Neural cell (in vitro differentiated cells): ENCODE results near the gene CCNB1IP1. TPM values are rescaled to one million over a fixed set of nuclear protein-coding genes. Genes with fewer than 3 reads are reported as not detected.

Experiments
- H2AFZ ChIP-seq: fragments of 200-600, 300-800 bp; sonication (generic), shearing (Covaris generic); 2 replicates; pipeline ENCODE4 v1.6.0; 2014; ENCODE audit warnings: low read depth, mild to moderate bottlenecking, antibody characterized with exemption, low read length, moderate library complexity
- H3F3A ChIP-seq: fragments of 200-600 bp; shearing (Covaris generic); 2 replicates; pipeline ENCODE4 v1.6.1; 2016; ENCODE audit warnings: mild to moderate bottlenecking, moderate library complexity, mixed read lengths, antibody characterized with exemption, low read length; ENCODE audit not compliant: insufficient read depth, poor library complexity, severe bottlenecking
- H3K27ac ChIP-seq: fragments of 200-600, 300-800 bp; sonication (generic), shearing (Covaris generic); 2 replicates; pipeline ENCODE4 v1.5.1; 2014; ENCODE audit warnings: mild to moderate bottlenecking, low read length, moderate library complexity
- H3K27me3 ChIP-seq: fragments of 300-800, 200-600 bp; sonication (generic), shearing (Covaris generic); 2 replicates; pipeline ENCODE4 v1.6.0; 2014; ENCODE audit warnings: mild to moderate bottlenecking, low read depth, low read length, moderate library complexity; ENCODE audit not compliant: insufficient read depth
- H3K36me3 ChIP-seq: fragments of 300-800, 200-600 bp; sonication (generic), shearing (Covaris generic); 2 replicates; pipeline ENCODE4 v1.5.1; 2014; ENCODE audit warnings: mild to moderate bottlenecking, antibody characterized with exemption, low read length, moderate library complexity; ENCODE audit not compliant: insufficient read depth
- H3K4me2 ChIP-seq: fragments of 300-800, 200-600 bp; sonication (generic), shearing (Covaris generic); 2 replicates; pipeline ENCODE4 v1.6.0; 2014; ENCODE audit warnings: mild to moderate bottlenecking, low read length
- H3K4me3 ChIP-seq: fragments of 300-800, 200-600 bp; sonication (generic), shearing (Covaris generic); 2 replicates; pipeline ENCODE4 v1.5.1; 2014; ENCODE audit warnings: mild to moderate bottlenecking, low read length, moderate library complexity
- H3K79me2 ChIP-seq: fragments of 200-600 bp; shearing (Covaris generic); replicated peaks from 2 replicates; pipeline ENCODE4 v1.6.0; 2014; ENCODE audit warnings: mild to moderate bottlenecking, low read length, moderate library complexity; ENCODE audit not compliant: insufficient read depth
- H3K9ac ChIP-seq: fragments of 300-800, 200-600 bp; sonication (generic), shearing (Covaris generic); 2 replicates; pipeline ENCODE4 v1.6.1; 2016; ENCODE audit warnings: mild to moderate bottlenecking, low read length, mixed read lengths
- H3K9me2 ChIP-seq: fragments of 200-600 bp; shearing (Covaris generic); 2 replicates; pipeline ENCODE4 v1.6.1; 2016; ENCODE audit warnings: mild to moderate bottlenecking, low read length, mixed read lengths; ENCODE audit not compliant: insufficient read depth
- H3K9me3 ChIP-seq: fragments of 200-600, 300-800 bp; sonication (generic), shearing (Covaris generic); 2 replicates; pipeline ENCODE4 v1.6.1; 2016; ENCODE audit warnings: mild to moderate bottlenecking, mixed run types, low read length, moderate library complexity, mixed read lengths
- H4K20me1 ChIP-seq: fragments of 200-600 bp; shearing (Covaris generic); 2 replicates; pipeline ENCODE4 v1.6.1; 2016; ENCODE audit warnings: mild to moderate bottlenecking, mixed run types; ENCODE audit not compliant: insufficient read depth
- EP300 ChIP-seq: fragments of 450-650 bp; conservative IDR thresholded peaks from 2 replicates; pipeline ENCODE4 v1.6.1; 2014; ENCODE audit warnings: antibody characterized with exemption, mild to moderate bottlenecking, moderate library complexity; ENCODE audit not compliant: poor library complexity, severe bottlenecking
- EZH2 ChIP-seq: fragments of 200-600, 300-800 bp; shearing (Covaris generic), sonication (generic); IDR thresholded peaks from 2 replicates; pipeline ENCODE4 v1.6.1; 2014; ENCODE audit warnings: antibody characterized with exemption, low read length, borderline replicate concordance, mild to moderate bottlenecking; ENCODE audit not compliant: insufficient read depth, poor library complexity, severe bottlenecking
- MXI1 ChIP-seq: fragments of 450-650 bp; conservative IDR thresholded peaks from 2 replicates; pipeline ENCODE4 v1.6.1; 2014; ENCODE audit warnings: antibody characterized with exemption, mild to moderate bottlenecking; ENCODE audit not compliant: poor library complexity, severe bottlenecking
- POLR2AphosphoS5 ChIP-seq: IDR thresholded peaks from 2 replicates; pipeline ENCODE4 v1.6.1; 2012
- RAD21 ChIP-seq: fragments of 450-650 bp; conservative IDR thresholded peaks from 2 replicates; pipeline ENCODE4 v1.6.1; 2014; ENCODE audit warnings: antibody characterized with exemption, mild to moderate bottlenecking, moderate library complexity
- SMC3 ChIP-seq: fragments of 450-650 bp; conservative IDR thresholded peaks from 2 replicates; pipeline ENCODE4 v1.6.1; 2014; ENCODE audit warnings: antibody characterized with exemption, mild to moderate bottlenecking, moderate library complexity; ENCODE audit not compliant: poor library complexity
- TAF1 ChIP-seq: IDR thresholded peaks from 2 replicates; pipeline ENCODE4 v1.6.1; 2012; ENCODE audit warnings: low read depth
- polyA plus RNA-seq: library from polyadenylated mRNA; depleted of rRNA; stranded (reverse); fragments of >200 nt; gene quantifications from 2 replicates; pipeline ENCODE4 v1.2.3, GENCODE V29; 2014
- TF ChIP-seq, protein P1 (sequence below): IDR thresholded peaks from 2 replicates; pipeline ENCODE4 v1.6.1; 2012; ENCODE audit warnings: borderline replicate concordance
- TF ChIP-seq, protein P2 (sequence below): fragments of 450-650 bp; IDR thresholded peaks from 2 replicates; pipeline ENCODE4 v1.5.1; 2014; ENCODE audit warnings: antibody characterized with exemption, mild to moderate bottlenecking, moderate library complexity; ENCODE audit not compliant: poor library complexity, severe bottlenecking

CCNB1IP1 gene
- polyA plus RNA-seq, 1 donor from 2014 or later = 67.2 TPM

DNA sequence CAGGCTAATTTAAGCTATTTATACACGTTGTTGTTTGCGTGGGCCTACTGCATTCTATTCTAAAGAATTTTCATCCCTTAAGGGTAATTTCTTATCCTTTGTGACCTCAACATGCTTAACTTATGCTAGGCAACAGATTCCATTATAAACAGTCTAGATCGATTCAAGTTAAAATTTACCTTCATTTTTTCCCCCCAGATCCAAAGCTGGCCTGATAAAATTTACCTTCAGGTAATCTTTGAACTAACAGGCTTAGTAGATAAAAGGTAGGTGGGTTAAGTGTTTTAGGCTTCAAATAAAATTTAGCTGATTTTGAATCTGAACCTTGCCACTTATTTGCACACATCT is 389 bp upstream of the CCNB1IP1 start:
- Histone ChIP-seq H3K36me3 (no peaks in the 10 kb centered on the region), H4K20me1 (no peaks in the 10 kb centered on the region), H3K4me3 (peak overlapping the region; percentile 78), H3K27ac (no peak overlapping the region), H3K9me2 (no peaks in the 10 kb centered on the region), H3K27me3 (no peaks in the 10 kb centered on the region), H3K9ac (no peak overlapping the region), H3F3A (peaks cover 10% of the 10 kb centered on the region), H2AFZ (no peak overlapping the region), H3K4me2 (peak overlapping the region; percentile 22), H3K79me2 (peaks cover 25% of the 10 kb centered on the region), H3K9me3 (no peaks in the 10 kb centered on the region)
- no peak for TF ChIP-seq RAD21
- no peak for TF ChIP-seq POLR2AphosphoS5
- TF ChIP-seq EP300 = no peak

DNA sequence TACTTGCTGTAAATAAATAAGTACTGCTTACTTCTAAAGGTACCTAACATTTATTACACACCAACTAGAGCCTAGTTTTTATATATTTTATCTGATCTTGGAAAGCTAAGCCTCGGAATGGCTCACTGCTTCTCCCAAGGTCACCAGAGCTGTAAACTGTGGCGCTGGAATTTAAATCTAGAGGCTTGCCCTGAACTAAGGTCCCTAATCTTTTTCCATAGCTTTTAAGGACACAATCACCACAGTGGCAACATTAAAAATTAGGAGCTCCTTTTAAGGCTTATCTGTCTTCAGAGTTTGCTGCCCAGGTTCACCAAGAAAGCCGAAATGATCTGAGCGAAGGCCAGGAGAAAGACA is 670 bp downstream of the CCNB1IP1 start:
- peak overlapping the region; percentile 84 for H3K4me2 ChIP-seq
- H2AFZ ChIP-seq = peak overlapping the region; percentile 86
- no peaks in the 10 kb centered on the region for H3K9me2 ChIP-seq
- H3K79me2 ChIP-seq = peaks cover 25% of the 10 kb centered on the region
- no peaks in the 10 kb centered on the region for H3K27me3 ChIP-seq
- no peaks in the 10 kb centered on the region for H3K9me3 ChIP-seq
- H3F3A ChIP-seq = peaks cover 10% of the 10 kb centered on the region
- H3K36me3 ChIP-seq = no peaks in the 10 kb centered on the region
- H3K27ac ChIP-seq = peak overlapping the region; percentile 76
- no peaks in the 10 kb centered on the region for H4K20me1 ChIP-seq
- peak overlapping the region; percentile 72 for H3K9ac ChIP-seq
- peak overlapping the region; percentile 78 for H3K4me3 ChIP-seq
- no peak for TF ChIP-seq TAF1
- TF ChIP-seq, protein P1, sequence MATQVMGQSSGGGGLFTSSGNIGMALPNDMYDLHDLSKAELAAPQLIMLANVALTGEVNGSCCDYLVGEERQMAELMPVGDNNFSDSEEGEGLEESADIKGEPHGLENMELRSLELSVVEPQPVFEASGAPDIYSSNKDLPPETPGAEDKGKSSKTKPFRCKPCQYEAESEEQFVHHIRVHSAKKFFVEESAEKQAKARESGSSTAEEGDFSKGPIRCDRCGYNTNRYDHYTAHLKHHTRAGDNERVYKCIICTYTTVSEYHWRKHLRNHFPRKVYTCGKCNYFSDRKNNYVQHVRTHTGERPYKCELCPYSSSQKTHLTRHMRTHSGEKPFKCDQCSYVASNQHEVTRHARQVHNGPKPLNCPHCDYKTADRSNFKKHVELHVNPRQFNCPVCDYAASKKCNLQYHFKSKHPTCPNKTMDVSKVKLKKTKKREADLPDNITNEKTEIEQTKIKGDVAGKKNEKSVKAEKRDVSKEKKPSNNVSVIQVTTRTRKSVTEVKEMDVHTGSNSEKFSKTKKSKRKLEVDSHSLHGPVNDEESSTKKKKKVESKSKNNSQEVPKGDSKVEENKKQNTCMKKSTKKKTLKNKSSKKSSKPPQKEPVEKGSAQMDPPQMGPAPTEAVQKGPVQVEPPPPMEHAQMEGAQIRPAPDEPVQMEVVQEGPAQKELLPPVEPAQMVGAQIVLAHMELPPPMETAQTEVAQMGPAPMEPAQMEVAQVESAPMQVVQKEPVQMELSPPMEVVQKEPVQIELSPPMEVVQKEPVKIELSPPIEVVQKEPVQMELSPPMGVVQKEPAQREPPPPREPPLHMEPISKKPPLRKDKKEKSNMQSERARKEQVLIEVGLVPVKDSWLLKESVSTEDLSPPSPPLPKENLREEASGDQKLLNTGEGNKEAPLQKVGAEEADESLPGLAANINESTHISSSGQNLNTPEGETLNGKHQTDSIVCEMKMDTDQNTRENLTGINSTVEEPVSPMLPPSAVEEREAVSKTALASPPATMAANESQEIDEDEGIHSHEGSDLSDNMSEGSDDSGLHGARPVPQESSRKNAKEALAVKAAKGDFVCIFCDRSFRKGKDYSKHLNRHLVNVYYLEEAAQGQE = no peak
- TF ChIP-seq, protein P2, sequence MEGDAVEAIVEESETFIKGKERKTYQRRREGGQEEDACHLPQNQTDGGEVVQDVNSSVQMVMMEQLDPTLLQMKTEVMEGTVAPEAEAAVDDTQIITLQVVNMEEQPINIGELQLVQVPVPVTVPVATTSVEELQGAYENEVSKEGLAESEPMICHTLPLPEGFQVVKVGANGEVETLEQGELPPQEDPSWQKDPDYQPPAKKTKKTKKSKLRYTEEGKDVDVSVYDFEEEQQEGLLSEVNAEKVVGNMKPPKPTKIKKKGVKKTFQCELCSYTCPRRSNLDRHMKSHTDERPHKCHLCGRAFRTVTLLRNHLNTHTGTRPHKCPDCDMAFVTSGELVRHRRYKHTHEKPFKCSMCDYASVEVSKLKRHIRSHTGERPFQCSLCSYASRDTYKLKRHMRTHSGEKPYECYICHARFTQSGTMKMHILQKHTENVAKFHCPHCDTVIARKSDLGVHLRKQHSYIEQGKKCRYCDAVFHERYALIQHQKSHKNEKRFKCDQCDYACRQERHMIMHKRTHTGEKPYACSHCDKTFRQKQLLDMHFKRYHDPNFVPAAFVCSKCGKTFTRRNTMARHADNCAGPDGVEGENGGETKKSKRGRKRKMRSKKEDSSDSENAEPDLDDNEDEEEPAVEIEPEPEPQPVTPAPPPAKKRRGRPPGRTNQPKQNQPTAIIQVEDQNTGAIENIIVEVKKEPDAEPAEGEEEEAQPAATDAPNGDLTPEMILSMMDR = no peak
- TF ChIP-seq POLR2AphosphoS5 = no peak

DNA sequence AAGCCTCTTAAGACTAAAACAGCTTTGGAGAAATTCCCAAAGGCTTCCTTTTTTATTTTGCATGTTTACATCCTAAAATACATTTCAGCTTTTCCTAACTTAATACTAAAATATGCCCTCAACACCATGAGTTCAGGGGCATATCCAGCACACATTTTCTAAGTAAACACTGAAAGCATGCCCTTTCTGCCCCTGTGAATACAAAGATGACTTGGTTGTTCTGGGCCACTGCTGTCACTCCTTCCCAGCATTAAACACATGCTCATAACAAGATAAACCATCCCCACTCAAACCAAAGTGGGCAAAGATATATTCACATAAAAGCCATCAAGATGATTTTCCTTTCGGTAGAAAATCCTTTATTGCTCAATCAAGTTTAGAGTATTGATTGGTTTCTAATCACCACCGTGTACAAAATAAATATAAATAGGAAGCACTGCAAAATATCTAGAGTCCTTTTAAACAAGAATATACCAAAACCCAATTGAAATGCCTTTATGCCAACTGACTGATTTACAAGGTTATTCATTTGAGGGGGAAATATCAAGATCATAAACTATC is 1.9 kb downstream of the CCNB1IP1 start:
- no peak overlapping the region for H3K4me3 ChIP-seq
- peaks cover 25% of the 10 kb centered on the region for H3K79me2 ChIP-seq
- H3K4me2 ChIP-seq = no peak overlapping the region

More for the DNA sequence above, 1.9 kb downstream of the CCNB1IP1 start:
- Histone ChIP-seq H3F3A (peaks cover 10% of the 10 kb centered on the region), H3K27ac (no peak overlapping the region), H4K20me1 (no peaks in the 10 kb centered on the region), H3K36me3 (no peaks in the 10 kb centered on the region), H2AFZ (no peak overlapping the region), H3K9ac (no peak overlapping the region), H3K27me3 (no peaks in the 10 kb centered on the region), H3K9me3 (no peaks in the 10 kb centered on the region), H3K9me2 (no peaks in the 10 kb centered on the region)
- TF ChIP-seq SMC3 = no peak
- no peak for TF ChIP-seq EP300
- TF ChIP-seq EZH2 = no peak
- TF ChIP-seq MXI1 = no peak
- no peak for TF ChIP-seq POLR2AphosphoS5
- TF ChIP-seq RAD21 = no peak
- TF ChIP-seq, protein P2 = no peak
- TF ChIP-seq, protein P1 = no peak
- no peak for TF ChIP-seq TAF1
